Astrocyte (in vitro differentiated cells and primary cell): ENCODE results near the gene ENPP7.

Experiments used
- EZH2 ChIP-seq: IDR thresholded peaks from 2 replicates; pipeline ENCODE4 v1.6.1; 2012; ENCODE audit warnings: mild to moderate bottlenecking, low read length, inconsistent platforms; ENCODE audit not compliant: insufficient read depth
- TF ChIP-seq, protein P1 (sequence below): IDR thresholded peaks from 2 replicates; pipeline ENCODE4 v1.5.1; 2011; ENCODE audit warnings: low read depth, mild to moderate bottlenecking, inconsistent platforms, low read length, moderate library complexity; ENCODE audit not compliant: insufficient read depth

DNA sequence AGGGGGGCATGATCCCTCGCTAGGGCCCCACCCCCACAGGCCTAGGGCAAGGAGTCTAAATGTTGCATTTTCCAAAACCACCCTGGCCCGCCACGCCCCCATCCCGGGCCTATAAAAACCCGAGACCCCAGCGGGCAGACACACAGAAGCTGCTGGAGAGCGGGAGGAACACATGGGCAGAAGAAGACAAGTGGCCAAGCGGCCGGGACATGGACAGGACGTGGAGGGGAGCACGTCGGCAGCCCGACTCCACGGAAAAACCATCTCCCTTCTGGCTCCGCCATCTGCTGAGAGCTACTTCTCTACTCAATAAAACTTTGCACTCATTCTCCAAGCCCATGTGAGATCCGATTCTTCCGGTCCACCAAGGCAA, 34.1 kb upstream of the ENPP7 start:
- TF ChIP-seq, protein P1, sequence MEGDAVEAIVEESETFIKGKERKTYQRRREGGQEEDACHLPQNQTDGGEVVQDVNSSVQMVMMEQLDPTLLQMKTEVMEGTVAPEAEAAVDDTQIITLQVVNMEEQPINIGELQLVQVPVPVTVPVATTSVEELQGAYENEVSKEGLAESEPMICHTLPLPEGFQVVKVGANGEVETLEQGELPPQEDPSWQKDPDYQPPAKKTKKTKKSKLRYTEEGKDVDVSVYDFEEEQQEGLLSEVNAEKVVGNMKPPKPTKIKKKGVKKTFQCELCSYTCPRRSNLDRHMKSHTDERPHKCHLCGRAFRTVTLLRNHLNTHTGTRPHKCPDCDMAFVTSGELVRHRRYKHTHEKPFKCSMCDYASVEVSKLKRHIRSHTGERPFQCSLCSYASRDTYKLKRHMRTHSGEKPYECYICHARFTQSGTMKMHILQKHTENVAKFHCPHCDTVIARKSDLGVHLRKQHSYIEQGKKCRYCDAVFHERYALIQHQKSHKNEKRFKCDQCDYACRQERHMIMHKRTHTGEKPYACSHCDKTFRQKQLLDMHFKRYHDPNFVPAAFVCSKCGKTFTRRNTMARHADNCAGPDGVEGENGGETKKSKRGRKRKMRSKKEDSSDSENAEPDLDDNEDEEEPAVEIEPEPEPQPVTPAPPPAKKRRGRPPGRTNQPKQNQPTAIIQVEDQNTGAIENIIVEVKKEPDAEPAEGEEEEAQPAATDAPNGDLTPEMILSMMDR = no peak
- no peak for TF ChIP-seq EZH2
